DND-41 (cell line): Measurements from ENCODE around the gene IL17RE.
"Not testable (repeated sequence)": the region's sequence is repeated elsewhere in the genome, so short reads cannot be mapped to it uniquely, and the experiment has no call there.

Experiments
- EZH2 ChIP-seq: IDR thresholded peaks from 3 replicates; pipeline ENCODE4 v1.6.1; 2012; ENCODE audit warnings: borderline replicate concordance, low read depth, mild to moderate bottlenecking, moderate library complexity, low read length, inconsistent platforms; ENCODE audit not compliant: severe bottlenecking
- TF ChIP-seq, protein P1 (sequence below): IDR thresholded peaks from 2 replicates; pipeline ENCODE4 v1.5.1; 2012; ENCODE audit warnings: borderline replicate concordance, low read length, moderate library complexity, mild to moderate bottlenecking; ENCODE audit not compliant: poor library complexity, severe bottlenecking; ENCODE audit errors: extremely low read depth

GRCh38 chr3:9872067-9872466 is 30.6 kb upstream of the IL17RE start:
- not testable (repeated sequence) for TF ChIP-seq EZH2
- TF ChIP-seq, protein P1, sequence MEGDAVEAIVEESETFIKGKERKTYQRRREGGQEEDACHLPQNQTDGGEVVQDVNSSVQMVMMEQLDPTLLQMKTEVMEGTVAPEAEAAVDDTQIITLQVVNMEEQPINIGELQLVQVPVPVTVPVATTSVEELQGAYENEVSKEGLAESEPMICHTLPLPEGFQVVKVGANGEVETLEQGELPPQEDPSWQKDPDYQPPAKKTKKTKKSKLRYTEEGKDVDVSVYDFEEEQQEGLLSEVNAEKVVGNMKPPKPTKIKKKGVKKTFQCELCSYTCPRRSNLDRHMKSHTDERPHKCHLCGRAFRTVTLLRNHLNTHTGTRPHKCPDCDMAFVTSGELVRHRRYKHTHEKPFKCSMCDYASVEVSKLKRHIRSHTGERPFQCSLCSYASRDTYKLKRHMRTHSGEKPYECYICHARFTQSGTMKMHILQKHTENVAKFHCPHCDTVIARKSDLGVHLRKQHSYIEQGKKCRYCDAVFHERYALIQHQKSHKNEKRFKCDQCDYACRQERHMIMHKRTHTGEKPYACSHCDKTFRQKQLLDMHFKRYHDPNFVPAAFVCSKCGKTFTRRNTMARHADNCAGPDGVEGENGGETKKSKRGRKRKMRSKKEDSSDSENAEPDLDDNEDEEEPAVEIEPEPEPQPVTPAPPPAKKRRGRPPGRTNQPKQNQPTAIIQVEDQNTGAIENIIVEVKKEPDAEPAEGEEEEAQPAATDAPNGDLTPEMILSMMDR, result not testable (repeated sequence)
